ENCODE results near the gene GFOD1.

GFOD1 gene

DNA sequence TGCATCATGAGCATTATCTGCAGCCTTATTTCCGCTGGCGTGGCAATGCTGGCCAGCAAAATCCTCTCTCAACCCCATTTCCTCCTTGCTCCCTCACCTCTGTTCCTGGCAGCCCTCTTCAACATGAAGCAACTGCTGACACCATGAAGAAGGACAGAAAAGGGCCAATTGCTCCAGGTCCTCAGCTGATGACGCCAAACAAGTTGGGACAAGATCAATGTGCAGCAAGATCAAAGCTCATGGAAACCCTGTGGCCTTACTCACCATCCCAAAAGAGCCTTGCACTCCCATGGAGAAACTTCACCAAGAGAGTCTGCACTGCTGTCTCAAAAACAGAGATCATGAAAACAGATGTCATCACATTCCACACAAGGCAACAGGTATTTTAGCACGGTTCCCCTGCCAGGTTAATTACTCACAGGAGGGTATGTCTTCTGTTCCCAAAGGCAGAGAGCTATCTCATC is 7.4 kb downstream of the GFOD1 start:
- ATAC-seq: no peak

DNA sequence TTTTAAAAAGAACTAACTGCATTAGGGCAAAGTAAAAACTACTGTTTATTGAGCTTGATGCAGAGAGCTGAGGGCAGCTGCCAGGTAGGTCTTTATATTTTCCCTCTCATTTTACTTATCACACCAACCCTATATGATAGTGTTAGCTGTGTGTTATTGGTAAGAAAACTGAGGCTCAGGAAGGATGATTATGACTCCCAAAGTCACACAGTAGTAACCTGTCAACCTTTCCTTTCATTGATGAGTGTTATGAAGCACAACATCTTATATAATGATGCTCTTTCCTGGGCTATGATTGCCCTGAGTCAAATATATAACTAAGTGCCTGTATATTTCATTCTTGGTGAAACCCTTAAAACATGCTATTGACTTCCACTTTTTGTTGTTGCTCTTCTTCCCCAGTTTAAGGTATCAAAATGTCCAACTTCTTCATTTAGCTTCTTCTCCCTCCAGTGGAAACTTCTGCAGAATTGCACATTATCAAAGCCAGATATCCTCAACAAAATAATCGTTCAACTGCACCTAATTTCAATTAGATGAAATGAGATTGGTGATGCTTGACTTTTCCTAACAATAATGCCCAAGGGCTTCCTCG is 8.1 kb downstream of the GFOD1 start:
- no peak for TF ChIP-seq CSDC2 (CRISPR knock-in tag; IDR thresholded peaks at IDR 0.05)
- TF ChIP-seq ISL1 (CRISPR knock-in tag; IDR thresholded peaks at IDR 0.05): no peak
- TF ChIP-seq GLIS3 (CRISPR knock-in tag; IDR thresholded peaks at IDR 0.05): no peak
- TF ChIP-seq, protein P1, sequence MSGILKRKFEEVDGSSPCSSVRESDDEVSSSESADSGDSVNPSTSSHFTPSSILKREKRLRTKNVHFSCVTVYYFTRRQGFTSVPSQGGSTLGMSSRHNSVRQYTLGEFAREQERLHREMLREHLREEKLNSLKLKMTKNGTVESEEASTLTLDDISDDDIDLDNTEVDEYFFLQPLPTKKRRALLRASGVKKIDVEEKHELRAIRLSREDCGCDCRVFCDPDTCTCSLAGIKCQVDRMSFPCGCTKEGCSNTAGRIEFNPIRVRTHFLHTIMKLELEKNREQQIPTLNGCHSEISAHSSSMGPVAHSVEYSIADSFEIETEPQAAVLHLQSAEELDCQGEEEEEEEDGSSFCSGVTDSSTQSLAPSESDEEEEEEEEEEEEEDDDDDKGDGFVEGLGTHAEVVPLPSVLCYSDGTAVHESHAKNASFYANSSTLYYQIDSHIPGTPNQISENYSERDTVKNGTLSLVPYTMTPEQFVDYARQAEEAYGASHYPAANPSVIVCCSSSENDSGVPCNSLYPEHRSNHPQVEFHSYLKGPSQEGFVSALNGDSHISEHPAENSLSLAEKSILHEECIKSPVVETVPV (CRISPR knock-in tag; IDR thresholded peaks at IDR 0.05): no peak
- TF ChIP-seq ZNF70 (CRISPR knock-in tag; IDR thresholded peaks at IDR 0.05): no peak
- TF ChIP-seq SNAI2 (CRISPR knock-in tag; IDR thresholded peaks at IDR 0.05): no peak
- no peak for TF ChIP-seq ZNF565 (CRISPR knock-in tag; conservative IDR thresholded peaks at IDR 0.05; ENCODE audit: low read depth)
- TF ChIP-seq RARB (CRISPR knock-in tag; IDR thresholded peaks at IDR 0.05): no peak
- TF ChIP-seq, protein P2, sequence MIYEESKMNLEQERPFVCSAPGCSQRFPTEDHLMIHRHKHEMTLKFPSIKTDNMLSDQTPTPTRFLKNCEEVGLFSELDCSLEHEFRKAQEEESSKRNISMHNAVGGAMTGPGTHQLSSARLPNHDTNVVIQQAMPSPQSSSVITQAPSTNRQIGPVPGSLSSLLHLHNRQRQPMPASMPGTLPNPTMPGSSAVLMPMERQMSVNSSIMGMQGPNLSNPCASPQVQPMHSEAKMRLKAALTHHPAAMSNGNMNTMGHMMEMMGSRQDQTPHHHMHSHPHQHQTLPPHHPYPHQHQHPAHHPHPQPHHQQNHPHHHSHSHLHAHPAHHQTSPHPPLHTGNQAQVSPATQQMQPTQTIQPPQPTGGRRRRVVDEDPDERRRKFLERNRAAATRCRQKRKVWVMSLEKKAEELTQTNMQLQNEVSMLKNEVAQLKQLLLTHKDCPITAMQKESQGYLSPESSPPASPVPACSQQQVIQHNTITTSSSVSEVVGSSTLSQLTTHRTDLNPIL (CRISPR knock-in tag; IDR thresholded peaks at IDR 0.05; ENCODE audit: low read depth): no peak
- no peak for TF ChIP-seq ZNF8 (CRISPR knock-in tag; IDR thresholded peaks at IDR 0.05)
- TF ChIP-seq BACH2 (CRISPR knock-in tag; IDR thresholded peaks at IDR 0.05; ENCODE audit: borderline replicate concordance): no peak
- no peak for TF ChIP-seq ZFP3 (CRISPR knock-in tag; IDR thresholded peaks at IDR 0.05)
- no peak for TF ChIP-seq OSR1 (CRISPR knock-in tag; IDR thresholded peaks at IDR 0.05)
- TF ChIP-seq TCF4 (CRISPR knock-in tag; IDR thresholded peaks at IDR 0.05; ENCODE audit: borderline replicate concordance): no peak
- ATAC-seq: no peak

More for the DNA sequence above, 7.4 kb downstream of the GFOD1 start:
- no peak for TF ChIP-seq TOX (CRISPR knock-in tag; IDR thresholded peaks at IDR 0.05; ENCODE audit: borderline replicate concordance)
- TF ChIP-seq CSDC2 (CRISPR knock-in tag; IDR thresholded peaks at IDR 0.05): no peak
- TF ChIP-seq ZNF8 (CRISPR knock-in tag; IDR thresholded peaks at IDR 0.05): no peak
- no peak for TF ChIP-seq ESRRG (CRISPR knock-in tag; IDR thresholded peaks at IDR 0.05)
- no peak for TF ChIP-seq ISL1 (CRISPR knock-in tag; IDR thresholded peaks at IDR 0.05)
- TF ChIP-seq PPARA (CRISPR knock-in tag; IDR thresholded peaks at IDR 0.05; ENCODE audit: borderline replicate concordance): no peak
- TF ChIP-seq, protein P3, sequence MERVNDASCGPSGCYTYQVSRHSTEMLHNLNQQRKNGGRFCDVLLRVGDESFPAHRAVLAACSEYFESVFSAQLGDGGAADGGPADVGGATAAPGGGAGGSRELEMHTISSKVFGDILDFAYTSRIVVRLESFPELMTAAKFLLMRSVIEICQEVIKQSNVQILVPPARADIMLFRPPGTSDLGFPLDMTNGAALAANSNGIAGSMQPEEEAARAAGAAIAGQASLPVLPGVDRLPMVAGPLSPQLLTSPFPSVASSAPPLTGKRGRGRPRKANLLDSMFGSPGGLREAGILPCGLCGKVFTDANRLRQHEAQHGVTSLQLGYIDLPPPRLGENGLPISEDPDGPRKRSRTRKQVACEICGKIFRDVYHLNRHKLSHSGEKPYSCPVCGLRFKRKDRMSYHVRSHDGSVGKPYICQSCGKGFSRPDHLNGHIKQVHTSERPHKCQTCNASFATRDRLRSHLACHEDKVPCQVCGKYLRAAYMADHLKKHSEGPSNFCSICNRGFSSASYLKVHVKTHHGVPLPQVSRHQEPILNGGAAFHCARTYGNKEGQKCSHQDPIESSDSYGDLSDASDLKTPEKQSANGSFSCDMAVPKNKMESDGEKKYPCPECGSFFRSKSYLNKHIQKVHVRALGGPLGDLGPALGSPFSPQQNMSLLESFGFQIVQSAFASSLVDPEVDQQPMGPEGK (CRISPR knock-in tag; IDR thresholded peaks at IDR 0.05; ENCODE audit: borderline replicate concordance): no peak
- no peak for TF ChIP-seq ZFP3 (CRISPR knock-in tag; IDR thresholded peaks at IDR 0.05)
- TF ChIP-seq, protein P2 (CRISPR knock-in tag; IDR thresholded peaks at IDR 0.05; ENCODE audit: low read depth): no peak
- no peak for TF ChIP-seq ZC3H10 (CRISPR knock-in tag; IDR thresholded peaks at IDR 0.05)
- no peak for TF ChIP-seq SNAI2 (CRISPR knock-in tag; IDR thresholded peaks at IDR 0.05)
- TF ChIP-seq TSHZ2 (CRISPR knock-in tag; IDR thresholded peaks at IDR 0.05): no peak
- TF ChIP-seq GLIS3 (CRISPR knock-in tag; IDR thresholded peaks at IDR 0.05): no peak
- TF ChIP-seq, protein P1 (CRISPR knock-in tag; IDR thresholded peaks at IDR 0.05): no peak
- no peak for TF ChIP-seq BACH2 (CRISPR knock-in tag; IDR thresholded peaks at IDR 0.05; ENCODE audit: borderline replicate concordance)
- no peak for TF ChIP-seq ARNTL (CRISPR knock-in tag; IDR thresholded peaks at IDR 0.05; ENCODE audit: borderline replicate concordance, low read depth)
- TF ChIP-seq OSR1 (CRISPR knock-in tag; IDR thresholded peaks at IDR 0.05): no peak

All from SK-N-SH treated with all-trans-retinoic acid at 6 μM for 48 hours (cell line).